ENCODE data around the gene PDGFRB. TPM values are rescaled to one million over a fixed set of nuclear protein-coding genes. Genes with fewer than 3 reads are reported as not detected.

PDGFRB gene
- total and polyA plus RNA-seq, 10 of the 15 experiments (the other 5 are each of a cell fraction or from before 2014, with no cell fraction given): 0.02 to 3.0 (median 1.0) TPM

GRCh38 chr5:150179019-150179620 lies 23.5 kb upstream of the PDGFRB start:
- no peak overlapping the region for H2AFZ ChIP-seq (ENCODE audit: control insufficient read depth, low read depth, low read length)
- H3K27ac ChIP-seq (ENCODE audit: control insufficient read depth, insufficient read depth): no peak overlapping the region
- H3K36me3 ChIP-seq (ENCODE audit: control insufficient read depth in 2 of 2, insufficient read depth in 2 of 2, low read length in 1 of 2): no peaks in the 10 kb centered on the region
- no peaks in the 10 kb centered on the region; a peak in 2 of 4 replicates for H3K27me3 ChIP-seq (replicated peaks in 1 of 2; ENCODE audit: control insufficient read depth in 2 of 2, insufficient read depth in 2 of 2, low read length in 1 of 2)
- BruUV-seq (replicated peaks): no TSS peak
- H3K4me1 ChIP-seq (ENCODE audit: control insufficient read depth, insufficient read depth, low read length): no peaks in the 10 kb centered on the region
- TF ChIP-seq SIX5 (IDR thresholded peaks at IDR 0.05; ENCODE audit: low read depth, low read length, severe bottlenecking): no peak
- no peak for TF ChIP-seq ZNF687 (IDR thresholded peaks at IDR 0.05)
- TF ChIP-seq REST (IDR thresholded peaks at IDR 0.05; ENCODE audit: low read depth, low read length): no peak
- no peak for TF ChIP-seq TAF1 (IDR thresholded peaks at IDR 0.05; ENCODE audit: borderline replicate concordance, low read depth, low read length)
- TF ChIP-seq WRNIP1 (IDR thresholded peaks at IDR 0.05; ENCODE audit: borderline replicate concordance, low read depth, low read length): no peak
- TF ChIP-seq PAX5 (IDR thresholded peaks at IDR 0.05; ENCODE audit: borderline replicate concordance, low read depth, low read length): no peak
- TF ChIP-seq EGR1 (IDR thresholded peaks at IDR 0.05; ENCODE audit: borderline replicate concordance in 1 of 2, low read depth in 2 of 2, low read length in 2 of 2): no peak
- FAIRE-seq (no peak), DNase-seq (ENCODE audit: low read depth, low spot score) (no peak), ATAC-seq (no peak)
- no peaks in the 10 kb centered on the region for H3K79me2 ChIP-seq (ENCODE audit: control insufficient read depth, insufficient read depth, low read length)
- H3K9ac ChIP-seq (ENCODE audit: control insufficient read depth, insufficient read depth, low read length): no peak overlapping the region
- H3K4me3 ChIP-seq: no peak overlapping the region
- CTCF ChIA-PET: interaction anchor here (0.7 to 9.3 kb wide), 5 partner anchors 17 to 145 kb away, joined by 3 to 68 read pairs (median 3); no protein-coding TSS in a partner anchor
- no peaks in the 10 kb centered on the region for H3K9me3 ChIP-seq (replicated peaks; ENCODE audit: control insufficient read depth, insufficient read depth, low read length)
- SMC1A ChIA-PET (ENCODE audit: uncharacterized antibody, unreplicated experiment): interaction anchor here (0.7 to 1.2 kb wide), 3 partner anchors 11 to 281 kb away, joined by 3 read pairs; no protein-coding TSS in a partner anchor
- intact Hi-C loops (cut with micrococcal nuclease; ENCODE audit: unreplicated experiment): no loop called here
- POLR2A ChIA-PET: interaction anchor here (0.6 kb wide), 1 partner anchor 87 kb away, joined by 4 read pairs; no protein-coding TSS in a partner anchor
- no peaks in the 10 kb centered on the region for H4K20me1 ChIP-seq (ENCODE audit: control insufficient read depth, insufficient read depth)
- in situ Hi-C loops (cut with MboI): no loop called here
- WGBS (ENCODE audit: insufficient coverage, insufficient replicate concordance, low lambda C conversion rate, missing lambda C conversion rate): 45% methylated on average over 7 of the region's 7 CpGs
- RAD21 ChIA-PET (ENCODE audit: unreplicated experiment): interaction anchor here (1.3 kb wide), 1 partner anchor 14 kb away, joined by 3 read pairs; no protein-coding TSS in a partner anchor
- H3K4me2 ChIP-seq (ENCODE audit: control insufficient read depth, insufficient read depth): no peak overlapping the region
